ENCODE data around the gene FAM83B.

FAM83B gene

DNA sequence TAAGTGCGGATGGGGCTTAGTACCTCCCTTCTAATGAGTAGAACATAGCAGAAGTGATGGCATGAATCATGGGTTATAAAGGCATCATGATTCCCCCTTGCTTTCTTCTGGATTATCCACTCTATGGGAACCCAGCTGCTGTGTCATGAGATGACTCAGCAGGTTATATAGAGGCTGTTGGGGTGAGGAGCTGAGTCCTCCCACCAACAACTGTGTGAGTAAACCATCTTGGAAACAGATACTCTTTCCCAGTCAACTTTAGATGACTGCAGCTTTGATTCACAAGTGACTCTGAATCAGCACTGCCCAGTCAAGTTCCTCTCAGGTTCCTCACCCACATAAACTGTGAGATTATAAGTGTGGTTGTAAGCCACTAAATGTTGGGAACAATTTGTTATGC is 46.3 kb downstream of the FAM83B start:
- Histone ChIP-seq H3K27me3 (no peaks in the 10 kb centered on the region), H3K9me3 (replicated peaks in 1 of 11) (no peaks in the 10 kb centered on the region), H3K4me3 (no peak overlapping the region), H3K4me1 (no peaks in the 10 kb centered on the region), H3K4me2 (no peak overlapping the region), H3K9ac (no peak overlapping the region), H3K27ac (no peak overlapping the region), H4K20me1 (no peaks in the 10 kb centered on the region), H3K36me3 (no peaks in the 10 kb centered on the region)
- TF ChIP-seq Cebpa-rat (IDR thresholded peaks at IDR 0.05): no peak

DNA sequence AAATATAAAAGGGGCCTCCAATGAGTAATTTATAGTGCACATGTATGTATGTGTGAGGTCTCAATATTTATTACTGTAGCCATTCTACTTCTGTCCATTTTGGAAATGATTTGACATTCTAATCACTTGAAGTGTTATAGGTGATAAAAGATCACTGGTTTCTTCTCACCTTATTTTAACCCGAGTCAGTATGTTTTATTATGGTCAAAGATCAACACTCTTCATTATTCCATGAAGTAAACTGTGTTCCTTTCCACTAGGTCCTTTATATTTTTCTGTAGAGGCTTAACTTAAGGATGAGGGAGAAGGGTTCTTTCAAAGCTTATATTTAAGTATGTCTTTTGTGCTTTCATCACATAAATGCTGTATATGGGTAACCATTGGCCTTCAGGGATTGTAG is 47.2 kb downstream of the FAM83B start:
- Histone ChIP-seq H4K20me1 (no peaks in the 10 kb centered on the region), H3K9me3 (replicated peaks in 1 of 11) (no peaks in the 10 kb centered on the region), H3K9ac (no peak overlapping the region), H3K4me1 (no peaks in the 10 kb centered on the region), H3K27ac (no peak overlapping the region), H3K27me3 (no peaks in the 10 kb centered on the region), H3K4me2 (no peak overlapping the region), H3K36me3 (no peaks in the 10 kb centered on the region), H3K4me3 (no peak overlapping the region)
- no peak for TF ChIP-seq Cebpa-rat (IDR thresholded peaks at IDR 0.05)

DNA sequence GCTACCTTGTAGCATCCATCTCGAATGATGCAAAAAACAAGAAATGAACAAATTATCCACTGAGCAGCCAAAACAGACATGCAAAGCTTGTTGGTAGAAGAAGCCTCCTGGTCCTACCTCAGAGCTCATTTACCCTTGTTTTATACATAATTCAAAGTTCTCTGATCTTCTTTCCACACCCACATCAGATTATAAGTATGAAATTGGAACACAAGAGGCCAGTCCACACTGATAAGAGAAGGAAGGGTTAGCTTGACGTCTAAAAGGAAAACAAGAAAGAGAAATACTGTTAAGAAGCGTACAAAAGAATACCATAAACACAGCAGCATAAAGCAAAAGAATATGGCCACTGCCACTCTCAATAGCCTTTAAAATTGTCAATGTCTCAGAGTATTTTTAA is 49.7 kb downstream of the FAM83B start:
- TF ChIP-seq Cebpa-rat (IDR thresholded peaks at IDR 0.05): no peak
- H3K4me3 ChIP-seq: no peak overlapping the region
- H3K27me3 ChIP-seq: no peaks in the 10 kb centered on the region
- H3K27ac ChIP-seq: no peak overlapping the region
- H3K36me3 ChIP-seq: no peaks in the 10 kb centered on the region
- H4K20me1 ChIP-seq: no peaks in the 10 kb centered on the region
- H3K4me2 ChIP-seq: no peak overlapping the region
- H3K9me3 ChIP-seq (replicated peaks in 1 of 11): no peaks in the 10 kb centered on the region
- H3K4me1 ChIP-seq: no peaks in the 10 kb centered on the region
- H3K9ac ChIP-seq: no peak overlapping the region

DNA sequence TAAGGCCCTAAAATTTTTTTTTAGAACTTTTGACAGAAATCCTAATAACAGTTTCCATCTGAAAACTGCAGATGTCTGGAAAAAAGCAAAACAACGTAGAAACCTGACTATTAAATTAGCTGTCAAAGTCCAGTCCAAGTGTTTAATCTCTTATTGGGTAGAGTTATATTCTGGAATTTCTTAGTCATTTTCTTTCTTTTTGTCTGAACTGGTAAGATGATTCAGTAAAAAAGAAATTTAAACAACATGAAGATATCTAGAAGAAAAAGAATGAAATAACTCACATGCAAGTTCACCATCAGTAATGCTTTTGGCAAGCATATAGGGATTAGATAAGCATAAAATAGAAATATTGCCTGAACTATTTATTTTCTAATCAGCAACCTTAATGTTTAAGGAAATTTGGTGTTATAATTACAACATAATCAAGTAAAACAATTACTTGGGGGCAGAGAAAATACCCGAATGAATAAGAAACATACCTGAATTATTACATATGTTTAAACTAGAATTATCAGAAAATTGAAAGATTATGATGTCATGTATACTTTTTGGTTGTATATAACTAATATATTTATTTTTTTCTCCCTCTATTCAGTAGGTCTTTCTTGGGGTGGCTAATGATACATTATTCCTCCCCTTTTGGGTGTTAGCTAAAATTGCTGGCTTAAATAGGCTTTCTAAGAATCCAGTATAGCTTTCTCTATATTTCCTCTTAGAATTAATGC is 51.1 kb downstream of the FAM83B start:
- no peak for TF ChIP-seq Cebpa-rat (IDR thresholded peaks at IDR 0.05)
- H3K4me3 ChIP-seq: no peak overlapping the region
- no peaks in the 10 kb centered on the region for H4K20me1 ChIP-seq
- H3K9me3 ChIP-seq (replicated peaks in 1 of 11): no peaks in the 10 kb centered on the region
- no peak overlapping the region for H3K27ac ChIP-seq
- H3K27me3 ChIP-seq: no peaks in the 10 kb centered on the region
- no peaks in the 10 kb centered on the region for H3K36me3 ChIP-seq
- no peak overlapping the region for H3K4me2 ChIP-seq
- H3K9ac ChIP-seq: no peak overlapping the region
- H3K4me1 ChIP-seq: no peaks in the 10 kb centered on the region

DNA sequence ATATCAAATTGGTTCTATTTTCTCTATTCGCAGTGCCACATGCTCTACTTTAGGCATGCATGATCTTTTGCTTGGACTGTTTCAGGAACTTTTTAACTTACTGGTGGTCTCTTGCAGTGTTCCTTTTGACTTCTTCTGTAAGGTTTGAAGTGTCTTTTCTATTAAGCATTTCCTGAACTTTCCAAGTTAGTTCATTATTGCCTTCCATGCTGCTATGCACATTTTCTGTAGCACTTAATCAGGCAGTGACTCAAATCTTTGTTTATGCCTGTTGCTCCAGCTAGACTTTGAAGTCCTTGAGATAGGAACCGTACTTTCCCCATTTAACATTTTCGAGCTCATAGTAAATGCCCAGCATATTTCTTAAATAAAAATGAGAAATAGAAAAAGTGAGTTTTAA is 52.2 kb downstream of the FAM83B start:
- H3K4me3 ChIP-seq: no peak overlapping the region
- H3K9me3 ChIP-seq (replicated peaks in 1 of 11): no peaks in the 10 kb centered on the region
- no peaks in the 10 kb centered on the region for H3K27me3 ChIP-seq
- TF ChIP-seq Cebpa-rat (IDR thresholded peaks at IDR 0.05): no peak
- H4K20me1 ChIP-seq: no peaks in the 10 kb centered on the region
- H3K4me2 ChIP-seq: no peak overlapping the region
- no peaks in the 10 kb centered on the region for H3K36me3 ChIP-seq
- H3K4me1 ChIP-seq: no peaks in the 10 kb centered on the region
- H3K9ac ChIP-seq: no peak overlapping the region
- no peak overlapping the region for H3K27ac ChIP-seq

DNA sequence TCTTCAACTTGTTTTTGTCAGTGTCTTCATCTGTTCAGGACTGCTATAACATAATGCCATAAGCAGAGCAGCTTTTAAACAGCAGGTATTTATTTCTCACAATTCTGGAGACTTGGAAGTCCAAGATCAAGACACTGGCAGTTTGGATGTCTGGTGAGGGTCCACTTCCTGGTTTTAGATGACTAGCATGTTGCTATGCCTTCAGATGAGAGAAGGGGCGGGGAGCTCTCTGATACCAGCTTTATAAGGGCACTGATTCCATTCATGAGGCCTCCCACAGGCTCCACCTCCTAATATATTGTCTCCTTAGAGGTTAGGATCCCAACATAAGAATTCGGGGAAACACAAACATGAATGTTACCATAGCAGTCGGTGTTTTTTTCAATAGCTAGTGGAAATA is 52.9 kb downstream of the FAM83B start:
- no peak overlapping the region for H3K4me2 ChIP-seq
- no peak overlapping the region for H3K27ac ChIP-seq
- no peaks in the 10 kb centered on the region for H3K9me3 ChIP-seq (replicated peaks in 1 of 11)
- H3K4me3 ChIP-seq: no peak overlapping the region
- no peaks in the 10 kb centered on the region for H3K27me3 ChIP-seq
- H3K9ac ChIP-seq: no peak overlapping the region
- no peak for TF ChIP-seq Cebpa-rat (IDR thresholded peaks at IDR 0.05)
- H3K36me3 ChIP-seq: no peaks in the 10 kb centered on the region
- H3K4me1 ChIP-seq: no peaks in the 10 kb centered on the region
- no peaks in the 10 kb centered on the region for H4K20me1 ChIP-seq

DNA sequence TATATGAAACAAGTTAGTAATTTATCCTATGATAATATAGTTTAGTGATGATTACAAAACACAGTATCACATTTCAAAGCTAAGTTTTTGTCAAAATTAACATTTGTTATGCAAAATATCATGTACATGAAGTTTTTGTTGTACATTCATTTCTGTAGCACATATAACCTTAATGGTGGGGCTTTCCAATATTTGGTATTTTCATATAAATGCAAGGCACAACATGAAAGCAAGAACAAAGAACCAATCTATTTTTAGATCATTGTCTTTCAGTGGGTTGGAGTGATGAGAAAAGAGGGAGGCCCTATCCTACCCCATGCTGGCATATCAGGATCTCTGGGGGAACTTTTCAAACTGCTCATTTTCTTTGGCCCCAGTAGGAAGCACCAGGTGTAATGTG is 53.4 kb downstream of the FAM83B start:
- Histone ChIP-seq H3K4me1 (no peaks in the 10 kb centered on the region), H3K9me3 (replicated peaks in 1 of 11) (no peaks in the 10 kb centered on the region), H3K36me3 (no peaks in the 10 kb centered on the region), H3K4me2 (no peak overlapping the region), H4K20me1 (no peaks in the 10 kb centered on the region), H3K27ac (no peak overlapping the region), H3K27me3 (no peaks in the 10 kb centered on the region), H3K9ac (no peak overlapping the region), H3K4me3 (no peak overlapping the region)
- TF ChIP-seq Cebpa-rat (IDR thresholded peaks at IDR 0.05): no peak

DNA sequence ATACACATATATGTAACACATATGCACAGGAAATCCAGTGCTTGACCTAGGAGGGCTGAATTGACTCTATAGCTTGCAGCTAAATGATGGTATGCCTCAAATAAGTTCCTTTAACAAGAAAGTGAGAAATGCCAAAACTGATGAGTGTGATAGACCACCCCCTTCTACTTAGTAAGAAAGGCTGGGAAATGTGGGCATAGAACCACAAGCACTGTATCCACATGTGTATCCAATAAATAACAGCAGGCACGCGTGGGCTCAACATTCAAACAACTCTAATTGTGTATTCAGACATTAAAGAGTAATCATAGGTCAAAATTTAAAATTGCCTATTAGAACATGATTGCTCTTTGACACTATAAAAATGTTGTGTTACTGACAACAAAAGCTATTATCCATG is 54.1 kb downstream of the FAM83B start:
- H3K4me1 ChIP-seq: no peaks in the 10 kb centered on the region
- TF ChIP-seq Cebpa-rat (IDR thresholded peaks at IDR 0.05): no peak
- no peaks in the 10 kb centered on the region for H3K9me3 ChIP-seq (replicated peaks in 1 of 11)
- no peak overlapping the region for H3K27ac ChIP-seq
- H4K20me1 ChIP-seq: no peaks in the 10 kb centered on the region
- H3K27me3 ChIP-seq: no peaks in the 10 kb centered on the region
- H3K9ac ChIP-seq: no peak overlapping the region
- no peak overlapping the region for H3K4me3 ChIP-seq
- no peak overlapping the region for H3K4me2 ChIP-seq
- H3K36me3 ChIP-seq: no peaks in the 10 kb centered on the region

DNA sequence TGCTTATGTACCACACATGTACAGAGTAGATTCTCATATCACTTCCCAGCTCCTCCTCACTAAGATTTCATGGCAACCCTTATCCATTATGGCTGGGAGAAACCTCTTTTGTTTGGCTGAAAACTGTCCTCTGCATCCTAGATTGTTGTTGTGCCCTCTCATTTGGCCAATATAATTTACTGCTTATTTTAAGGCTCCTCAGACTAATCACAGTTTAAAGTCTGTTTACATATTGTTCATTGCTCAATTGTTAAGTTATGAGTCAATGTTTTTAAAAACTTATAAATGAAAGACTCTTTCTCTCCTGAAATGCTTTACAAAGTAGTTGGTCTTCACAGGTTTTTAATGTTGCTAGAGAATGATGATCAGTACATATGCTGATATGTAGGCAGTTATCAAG is 57.3 kb downstream of the FAM83B start:
- no peaks in the 10 kb centered on the region for H3K27me3 ChIP-seq
- no peak overlapping the region for H3K4me2 ChIP-seq
- H3K27ac ChIP-seq: no peak overlapping the region
- H3K36me3 ChIP-seq: no peaks in the 10 kb centered on the region
- no peaks in the 10 kb centered on the region for H4K20me1 ChIP-seq
- no peaks in the 10 kb centered on the region for H3K9me3 ChIP-seq (replicated peaks in 1 of 11)
- no peak for TF ChIP-seq Cebpa-rat (IDR thresholded peaks at IDR 0.05)
- no peak overlapping the region for H3K4me3 ChIP-seq
- H3K9ac ChIP-seq: no peak overlapping the region
- H3K4me1 ChIP-seq: no peaks in the 10 kb centered on the region

DNA sequence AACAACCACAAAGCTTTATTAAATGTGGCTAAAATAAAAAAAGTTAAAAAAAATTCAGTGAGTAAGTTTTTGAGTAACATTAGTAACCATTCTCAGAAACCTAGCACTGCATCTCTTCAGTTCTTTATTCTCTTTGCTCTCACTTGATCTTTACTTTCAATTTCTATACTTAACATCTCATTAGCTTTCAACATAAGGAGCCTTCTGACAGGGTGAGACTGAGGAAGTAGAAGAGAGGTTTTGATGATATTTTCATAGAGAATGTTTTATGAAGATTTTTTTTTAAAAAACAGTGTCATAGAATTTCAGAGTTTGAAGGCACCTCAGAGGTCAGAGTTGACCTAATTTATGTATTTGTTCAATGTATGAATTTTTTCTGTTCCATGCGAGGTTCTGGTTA is 60.8 kb downstream of the FAM83B start:
- Histone ChIP-seq H3K36me3 (no peaks in the 10 kb centered on the region), H3K4me2 (no peak overlapping the region), H3K27me3 (no peaks in the 10 kb centered on the region), H3K27ac (no peak overlapping the region), H3K9ac (no peak overlapping the region), H3K4me3 (no peak overlapping the region), H3K4me1 (no peaks in the 10 kb centered on the region), H4K20me1 (no peaks in the 10 kb centered on the region), H3K9me3 (replicated peaks in 1 of 11) (no peaks in the 10 kb centered on the region)
- no peak for TF ChIP-seq Cebpa-rat (IDR thresholded peaks at IDR 0.05)

All from BLaER1 treated with 17β-estradiol and CSF1 and Interleukin-3, amounts not matched to agents 10 nM and 100 nM (cell line).